B cell (primary cell): ENCODE results near the gene EMP3. TPM values are rescaled to one million over a fixed set of nuclear protein-coding genes. Genes with fewer than 3 reads are reported as not detected.
"Not testable (repeated sequence)": the region's sequence is repeated elsewhere in the genome, so short reads cannot be mapped to it uniquely, and the experiment has no call there.

Source experiments
- ATAC-seq: fragments of 200-7000 bp; cut with Tn5 transposase; one replicate; pipeline ENCODE4 v1.10.0; 2021; ENCODE audit warnings: low read depth, mild to moderate bottlenecking, moderate number of reproducible peaks, moderate library complexity
- CTCF ChIA-PET: fragments of 350-600 bp; sonication (Branson Sonifier 250); formaldehyde crosslinking; loops from one replicate; lab custom pipeline; 2021; ENCODE audit warnings: antibody characterized with exemption, inconsistent platforms; lab: Charles Lee
- POLR2A ChIA-PET: fragments of 350-600 bp; sonication (Branson Sonifier 250); formaldehyde crosslinking; loops from one replicate; lab custom pipeline; 2021; ENCODE audit warnings: antibody characterized with exemption; lab: Charles Lee
- DNase-seq: peaks from one replicate; pipeline ENCODE4 v3.0.0; 2013
- H2AFZ ChIP-seq: 2 replicates; pipeline ENCODE4 v1.6.1; 2012; ENCODE audit warnings: mild to moderate bottlenecking, low read depth, low read length; ENCODE audit not compliant: insufficient read depth, poor library complexity, severe bottlenecking
- H3K27ac ChIP-seq, 2 donors: 1 replicate in 1 of 2; 2 replicates in 1 of 2; pipeline ENCODE4 v1.5.1; 2012 to 2013; ENCODE audit warnings: low read length in 2 of 2, mild to moderate bottlenecking in 2 of 2, moderate library complexity in 1 of 2
- H3K27me3 ChIP-seq, 4 experiments: fragments of 200-600 bp in 1 of 4; sonication (generic) in 1 of 4; replicated peaks in 1 of 4; 1 replicate in 2 of 4; 2 replicates in 2 of 4; pipeline versions ENCODE4 v1.6.1 to v1.7.0; 2013 to 2016; ENCODE audit warnings: low read length in 3 of 4, mild to moderate bottlenecking in 2 of 4, mixed read lengths in 1 of 4, moderate library complexity in 1 of 4; ENCODE audit not compliant: insufficient read depth in 4 of 4, control insufficient read depth in 3 of 4; ENCODE audit errors: control extremely low read depth in 1 of 4
- H3K36me3 ChIP-seq, 2 experiments: replicated peaks in 1 of 2; 1 replicate in 1 of 2; 2 replicates in 1 of 2; pipeline versions ENCODE4 v1.6.1 to v1.7.1; 2013; ENCODE audit warnings: low read length in 1 of 2; ENCODE audit not compliant: insufficient read depth in 2 of 2, control insufficient read depth in 1 of 2; ENCODE audit errors: control extremely low read depth in 1 of 2, extremely low read depth in 1 of 2
- H3K4me1 ChIP-seq, 2 donors: fragments of 200-600 bp in 1 of 2; sonication (generic) in 1 of 2; 1 replicate in 1 of 2; 2 replicates in 1 of 2; pipeline versions ENCODE4 v1.5.1 to v1.6.1; 2013 to 2017; ENCODE audit warnings: low read length in 2 of 2; ENCODE audit not compliant: control insufficient read depth in 2 of 2, insufficient read depth in 2 of 2
- H3K4me2 ChIP-seq: replicated peaks from 2 replicates; pipeline ENCODE3; 2012; ENCODE audit warnings: mild to moderate bottlenecking, low read depth, low read length; ENCODE audit not compliant: poor library complexity, severe bottlenecking
- H3K4me3 ChIP-seq, 5 experiments: fragments of 200-600 bp in 1 of 5; sonication (generic) in 1 of 5; 1 replicate in 3 of 5; 2 replicates in 2 of 5; pipeline versions ENCODE4 v1.5.1 to v1.7.0; 2011 to 2016; ENCODE audit warnings: low read length in 4 of 5, mild to moderate bottlenecking in 4 of 5, low read depth in 2 of 5, control low read depth in 1 of 5, moderate library complexity in 1 of 5; ENCODE audit not compliant: insufficient read depth in 1 of 5; ENCODE audit errors: control extremely low read depth in 1 of 5, extremely low read depth in 1 of 5
- H3K79me2 ChIP-seq: fragments of 200-600 bp; sonication (generic); one replicate; pipeline ENCODE4 v1.6.0; 2016; ENCODE audit warnings: low read length; ENCODE audit not compliant: control insufficient read depth, insufficient read depth
- H3K9ac ChIP-seq: fragments of 200-600 bp; sonication (generic); 2 replicates; pipeline ENCODE4 v1.6.1; 2017; ENCODE audit warnings: mild to moderate bottlenecking, low read length, moderate library complexity
- H3K9me3 ChIP-seq, 3 donors: one replicate each; pipeline versions ENCODE4 v1.6.1 to v1.7.1; 2013; ENCODE audit warnings: low read length in 2 of 3; ENCODE audit not compliant: control insufficient read depth in 2 of 3, insufficient read depth in 1 of 3; ENCODE audit errors: control extremely low read depth in 1 of 3
- H4K20me1 ChIP-seq: 2 replicates; pipeline ENCODE4 v1.6.0; 2012; ENCODE audit warnings: mild to moderate bottlenecking, low read length; ENCODE audit not compliant: insufficient read depth, control insufficient read depth, poor library complexity, severe bottlenecking
- H3K27ac Mint-ChIP-seq: one replicate; pipeline ENCODE4 v1.8.0; 2021; ENCODE audit warnings: mixed read lengths
- H3K27me3 Mint-ChIP-seq: one replicate; pipeline ENCODE4 v1.8.0; 2021; ENCODE audit warnings: mixed read lengths
- H3K4me1 Mint-ChIP-seq: one replicate; pipeline ENCODE4 v1.8.0; 2021; ENCODE audit warnings: mixed read lengths
- H3K4me3 Mint-ChIP-seq: one replicate; pipeline ENCODE4 v1.8.0; 2021; ENCODE audit warnings: mixed read lengths
- H3K9me3 Mint-ChIP-seq: one replicate; pipeline ENCODE4 v1.8.0; 2022; ENCODE audit warnings: mixed read lengths; ENCODE audit not compliant: insufficient read depth
- CTCF ChIP-seq: fragments of 200-600 bp; IDR thresholded peaks from one replicate; pipeline ENCODE4 v1.8.0; 2022; ENCODE audit warnings: antibody characterized with exemption, mild to moderate bottlenecking
- EZH2 ChIP-seq: IDR thresholded peaks from 2 replicates; pipeline ENCODE4 v1.6.1; 2012; ENCODE audit warnings: borderline replicate concordance, low read depth, mild to moderate bottlenecking, moderate library complexity, low read length; ENCODE audit not compliant: insufficient read depth, poor library complexity, severe bottlenecking
- WGBS: methylation state at CpG from one replicate; pipeline ENCODE4 v1.1.5; 2013; ENCODE audit warnings: missing lambda C conversion rate; ENCODE audit not compliant: insufficient coverage; 5-methylcytosine and 5-hydroxymethylcytosine counted together
- intact Hi-C: fragments of 100-400 bp; cut with micrococcal nuclease; formaldehyde crosslinking; loops from one replicate; pipeline ENCODE4 v1.10.0; 2022
- polyA plus RNA-seq: library from polyadenylated mRNA; depleted of rRNA; stranded (reverse); fragments of >200 nt; gene quantifications from 2 replicates; pipeline ENCODE4 v1.2.3, GENCODE V29; 2012
- total RNA-seq, 2 donors: library from RNA; stranded (reverse); fragments of 120-200 nt in 1 of 2; gene quantifications; 1 replicate in 1 of 2; 2 replicates in 1 of 2; pipeline versions ENCODE4 v1.2.3 to v1.2.4, GENCODE V29; 2013 to 2022

EMP3 gene
- total and polyA plus RNA-seq, 2 donors (not counting 1 experiment from before 2014, with no cell fraction given), result 326 to 595 TPM

GRCh38 chr19:48308631-48309586 is 16.4 kb upstream of the EMP3 start:
- H3K9me3 Mint-ChIP-seq, result no peaks in the 10 kb centered on the region
- intact Hi-C loops, result no loop called here
- ATAC-seq, result no peak
- H3K9me3 ChIP-seq, result no peaks in the 10 kb centered on the region
- H3K4me1 Mint-ChIP-seq, result no peaks in the 10 kb centered on the region
- no peaks in the 10 kb centered on the region for H3K27me3 ChIP-seq
- H3K4me3 Mint-ChIP-seq, result no peak overlapping the region
- no peak overlapping the region for H3K4me3 ChIP-seq
- no peak overlapping the region for H3K4me2 ChIP-seq
- no peaks in the 10 kb centered on the region for H3K4me1 ChIP-seq
- H3K27me3 Mint-ChIP-seq, result peaks cover 13% of the 10 kb centered on the region
- H4K20me1 ChIP-seq, result no peaks in the 10 kb centered on the region
- WGBS, result 64% methylated on average over 18 of the region's 22 CpGs
- no peak overlapping the region for H3K9ac ChIP-seq
- POLR2A ChIA-PET, result no interaction called here
- no peak overlapping the region for H3K27ac Mint-ChIP-seq
- H2AFZ ChIP-seq, result no peak overlapping the region
- H3K27ac ChIP-seq, result no peak overlapping the region
- TF ChIP-seq CTCF, result no peak
- no peak for TF ChIP-seq EZH2
- no peaks in the 10 kb centered on the region for H3K36me3 ChIP-seq
- DNase-seq, result no peak
- CTCF ChIA-PET, result interaction anchor here (0.6 to 1.2 kb wide), 5 partner anchors 8 to 1544 kb away, joined by 3 read pairs; no protein-coding TSS in a partner anchor
- no peaks in the 10 kb centered on the region for H3K79me2 ChIP-seq

- H2AFZ ChIP-seq, H3K36me3 ChIP-seq, H3K4me3 ChIP-seq, H3K4me1 Mint-ChIP-seq, H3K9ac ChIP-seq, H3K79me2 ChIP-seq, H3K9me3 ChIP-seq, DNase-seq, H3K4me1 ChIP-seq, H3K4me2 ChIP-seq, H3K27me3 Mint-ChIP-seq, H3K27ac ChIP-seq, POLR2A ChIA-PET, H4K20me1 ChIP-seq, intact Hi-C loops, H3K27ac Mint-ChIP-seq, H3K9me3 Mint-ChIP-seq, ATAC-seq, H3K27me3 ChIP-seq, H3K4me3 Mint-ChIP-seq: not testable (repeated sequence)
- CTCF ChIA-PET, result interaction anchor here (1.2 kb wide), 2 partner anchors 7 to 346 kb away, joined by 3 read pairs; no protein-coding TSS in a partner anchor
- 98% methylated on average over 4 of the region's 5 CpGs for WGBS
Measured at GRCh38 chr19:48309731-48310130, 15.6 kb upstream of the EMP3 start.
